Body of pancreas (tissue), 4 donors: Measurements from ENCODE around the gene DNASE1.

Experiments used
- CTCF ChIP-seq, 7 experiments: fragments of 450-650 bp in 4 of 7; fragments of 200-600 bp in 3 of 7; sonication (generic) in 3 of 7; IDR thresholded peaks; one replicate each; pipeline ENCODE4 v1.5.1; 2016 to 2019; ENCODE audit warnings: antibody characterized with exemption in 7 of 7
- POLR2A ChIP-seq, 3 donors: fragments of 450-650 bp; IDR thresholded peaks; one replicate each; pipeline ENCODE4 v1.6.1; 2016; ENCODE audit warnings: antibody characterized with exemption in 3 of 3, mild to moderate bottlenecking in 2 of 3

GRCh38 chr16:3611146-3611975 lies 43.1 kb upstream of the DNASE1 start, which contains the start of gene SLX4:
- TF ChIP-seq CTCF (IDR thresholded peaks at IDR 0.05), result peak in 3 of 7 experiments; percentile 1 to 41 (median 24)
- peak; percentile 12 to 68 (median 67) for TF ChIP-seq POLR2A (IDR thresholded peaks at IDR 0.05)
